ENCODE measurements around the gene GRIP1. TPM values are rescaled to one million over a fixed set of nuclear protein-coding genes. Genes with fewer than 3 reads are reported as not detected.
A peak's percentile ranks its signal among the peaks of the same experiment; 100 is the strongest.

The GRIP1 gene
- total and polyA plus RNA-seq, 12 donors = 0.12 to 7.3 (median 1.9) TPM

DNA sequence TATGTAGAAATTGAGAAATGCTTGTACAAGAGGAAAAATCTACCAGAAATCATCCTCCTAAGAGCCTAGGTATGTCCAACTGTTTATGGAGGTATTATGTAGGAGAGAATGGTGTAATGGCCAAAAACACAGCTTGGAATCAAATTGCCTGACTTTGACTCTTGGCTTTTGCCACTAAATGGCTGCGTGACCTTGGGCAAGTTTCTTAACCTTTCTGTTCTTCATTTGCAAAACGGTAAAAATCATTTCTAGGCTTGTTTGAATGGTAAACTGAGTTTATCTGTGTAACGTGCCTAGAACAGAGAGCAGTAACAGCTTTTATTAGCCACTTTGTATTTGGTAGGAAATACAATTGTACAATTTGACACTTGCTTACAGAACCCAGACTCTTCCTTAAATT lies 4.9 kb upstream of the GRIP1 start:
- ATAC-seq = no peak

DNA sequence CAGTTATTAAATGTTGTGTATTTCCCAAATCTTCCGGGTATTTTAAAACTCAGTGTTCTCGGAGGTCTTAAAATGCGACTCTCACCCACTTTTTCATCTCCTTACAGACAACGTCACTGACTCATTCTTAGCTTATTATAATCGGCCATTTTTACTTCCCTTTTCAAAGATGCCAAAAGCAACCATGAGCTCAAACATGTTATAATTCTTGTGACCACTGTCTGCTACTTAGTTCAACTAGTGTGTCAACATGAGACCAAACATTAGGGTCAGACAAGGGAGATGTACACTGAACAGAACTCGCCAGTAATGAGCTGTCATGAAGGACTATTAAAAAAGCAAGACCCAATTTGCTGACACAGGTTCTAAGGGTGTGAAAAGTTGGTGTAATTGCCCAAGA lies 4.2 kb upstream of the GRIP1 start:
- no peaks in the 10 kb centered on the region for H3K36me3 ChIP-seq
- intact Hi-C loops (cut with DNase I) = loop anchor here in 2 of 10 donors (1.0 to 10.0 kb wide), 2 partner anchors 26 to 542 kb away; no protein-coding TSS in a partner anchor
- no peak overlapping the region for H3K27ac ChIP-seq
- no peaks in the 10 kb centered on the region for H3K9me3 ChIP-seq
- TF ChIP-seq, protein P1, sequence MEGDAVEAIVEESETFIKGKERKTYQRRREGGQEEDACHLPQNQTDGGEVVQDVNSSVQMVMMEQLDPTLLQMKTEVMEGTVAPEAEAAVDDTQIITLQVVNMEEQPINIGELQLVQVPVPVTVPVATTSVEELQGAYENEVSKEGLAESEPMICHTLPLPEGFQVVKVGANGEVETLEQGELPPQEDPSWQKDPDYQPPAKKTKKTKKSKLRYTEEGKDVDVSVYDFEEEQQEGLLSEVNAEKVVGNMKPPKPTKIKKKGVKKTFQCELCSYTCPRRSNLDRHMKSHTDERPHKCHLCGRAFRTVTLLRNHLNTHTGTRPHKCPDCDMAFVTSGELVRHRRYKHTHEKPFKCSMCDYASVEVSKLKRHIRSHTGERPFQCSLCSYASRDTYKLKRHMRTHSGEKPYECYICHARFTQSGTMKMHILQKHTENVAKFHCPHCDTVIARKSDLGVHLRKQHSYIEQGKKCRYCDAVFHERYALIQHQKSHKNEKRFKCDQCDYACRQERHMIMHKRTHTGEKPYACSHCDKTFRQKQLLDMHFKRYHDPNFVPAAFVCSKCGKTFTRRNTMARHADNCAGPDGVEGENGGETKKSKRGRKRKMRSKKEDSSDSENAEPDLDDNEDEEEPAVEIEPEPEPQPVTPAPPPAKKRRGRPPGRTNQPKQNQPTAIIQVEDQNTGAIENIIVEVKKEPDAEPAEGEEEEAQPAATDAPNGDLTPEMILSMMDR (IDR thresholded peaks at IDR 0.05) = no peak
- H3K4me1 ChIP-seq = peaks cover 0 to 7% (median 3%) of the 10 kb centered on the region in 9 donors
- no peak for DNase-seq
- H3K4me3 ChIP-seq = no peak overlapping the region
- 86 to 87% methylated on average over 6 of the region's 6 CpGs for WGBS, 2 donors
- no peak for ATAC-seq
- H3K27me3 ChIP-seq = peaks cover 0 to 41% (median 16%) of the 10 kb centered on the region in 7 donors

More for the DNA sequence above, 4.9 kb upstream of the GRIP1 start:
- DNase-seq = no peak
- no peaks in the 10 kb centered on the region for H3K9me3 ChIP-seq
- H3K36me3 ChIP-seq = no peaks in the 10 kb centered on the region
- no peak overlapping the region for H3K4me3 ChIP-seq
- peaks cover 0 to 7% (median 3%) of the 10 kb centered on the region in 9 donors for H3K4me1 ChIP-seq
- WGBS, 2 donors = 88 to 89% methylated on average over 3 of the region's 3 CpGs
- intact Hi-C loops (cut with DNase I) = loop anchor here in 2 of 10 donors (1.0 to 10.0 kb wide), 2 partner anchors 25 to 541 kb away; no protein-coding TSS in a partner anchor
- no peak overlapping the region for H3K27ac ChIP-seq
- TF ChIP-seq, protein P1 (IDR thresholded peaks at IDR 0.05) = no peak
- H3K27me3 ChIP-seq = peaks cover 0 to 33% (median 16%) of the 10 kb centered on the region in 7 donors

DNA sequence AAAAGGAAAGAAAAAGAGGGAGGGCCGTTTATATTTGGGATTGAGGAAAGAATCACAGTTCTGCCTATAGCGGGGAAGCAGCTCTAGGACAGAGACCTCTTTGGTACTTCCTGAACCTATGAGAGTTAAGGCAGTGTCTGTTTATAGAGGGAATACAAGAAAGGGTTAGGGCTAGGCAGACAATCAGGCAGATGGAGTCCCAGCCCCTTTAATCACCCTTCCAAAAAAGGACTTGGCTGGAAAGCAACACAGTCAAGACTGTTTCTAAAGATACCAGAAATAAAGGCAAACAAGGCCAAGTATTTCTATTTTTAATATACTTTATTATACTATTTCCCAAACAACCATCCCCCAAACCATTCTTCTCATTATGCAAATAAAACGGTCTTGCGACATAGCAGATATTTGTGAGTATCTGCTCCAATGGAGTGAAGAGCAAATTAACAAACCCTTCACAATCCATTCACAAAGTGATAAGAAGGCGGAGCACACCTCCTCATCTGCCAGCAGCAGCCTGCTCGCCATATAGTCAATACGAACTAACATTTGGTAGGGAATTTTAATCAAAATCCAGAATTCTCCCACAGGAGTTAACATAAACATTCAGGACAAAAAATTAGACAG lies 697 bp upstream of the GRIP1 start:
- TF ChIP-seq, protein P1 (IDR thresholded peaks at IDR 0.05) = no peak
- Histone ChIP-seq H3K4me1 (peaks cover 0 to 7% (median 3%) of the 10 kb centered on the region in 9 donors), H3K4me3 (peak overlapping the region in 5 of 10 donors; percentile 14 to 31 (median 18)), H3K27ac (no peak overlapping the region), H3K9me3 (no peaks in the 10 kb centered on the region), H3K36me3 (no peaks in the 10 kb centered on the region), H3K27me3 (peaks cover 0 to 37% (median 9%) of the 10 kb centered on the region in 7 donors)
- intact Hi-C loops (cut with DNase I) = loop anchor here in 1 of 10 donors (10.0 kb wide), 1 partner anchor 545 kb away; no protein-coding TSS in a partner anchor
- DNase-seq (no peak), ATAC-seq (peak in 1 of 8 donors; percentile 47)
- WGBS, 2 donors = 48 to 53% methylated on average over 7 of the region's 7 CpGs

DNA sequence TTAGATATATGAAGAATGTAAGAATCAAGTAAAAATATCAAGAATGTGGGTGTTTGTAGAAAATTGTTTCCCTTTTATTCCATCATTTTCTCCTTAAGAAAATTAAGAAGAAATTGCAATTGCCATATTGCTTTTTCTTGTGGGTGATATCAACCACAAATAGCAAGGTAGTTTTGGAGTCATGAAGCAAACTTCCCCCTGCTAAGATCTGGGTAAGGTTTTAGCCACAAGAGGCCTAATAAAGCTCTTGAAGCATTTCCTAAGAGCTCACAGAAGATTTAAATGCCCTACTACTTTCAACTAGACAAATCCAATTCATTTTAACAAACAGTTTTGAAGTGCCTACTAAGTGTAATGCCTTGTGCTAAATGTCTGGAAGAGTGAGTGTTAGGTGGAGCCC lies 2.6 kb downstream of the GRIP1 start:
- Histone ChIP-seq H3K4me3 (no peak overlapping the region), H3K27ac (no peak overlapping the region), H3K4me1 (peaks cover 0 to 7% (median 3%) of the 10 kb centered on the region in 9 donors), H3K9me3 (no peaks in the 10 kb centered on the region), H3K27me3 (peaks cover 0 to 14% (median 5%) of the 10 kb centered on the region in 7 donors), H3K36me3 (no peaks in the 10 kb centered on the region)
- ATAC-seq (no peak), DNase-seq (no peak)
- intact Hi-C loops (cut with DNase I) = no loop called here
- TF ChIP-seq, protein P1 (IDR thresholded peaks at IDR 0.05) = no peak
